ENCODE data around the gene FANCD2. TPM values are rescaled to one million over a fixed set of nuclear protein-coding genes. Genes with fewer than 3 reads are reported as not detected.
"Not testable (repeated sequence)": the region's sequence is repeated elsewhere in the genome, so short reads cannot be mapped to it uniquely, and the experiment has no call there.

Gene FANCD2
- total RNA-seq = 3.8 TPM

DNA sequence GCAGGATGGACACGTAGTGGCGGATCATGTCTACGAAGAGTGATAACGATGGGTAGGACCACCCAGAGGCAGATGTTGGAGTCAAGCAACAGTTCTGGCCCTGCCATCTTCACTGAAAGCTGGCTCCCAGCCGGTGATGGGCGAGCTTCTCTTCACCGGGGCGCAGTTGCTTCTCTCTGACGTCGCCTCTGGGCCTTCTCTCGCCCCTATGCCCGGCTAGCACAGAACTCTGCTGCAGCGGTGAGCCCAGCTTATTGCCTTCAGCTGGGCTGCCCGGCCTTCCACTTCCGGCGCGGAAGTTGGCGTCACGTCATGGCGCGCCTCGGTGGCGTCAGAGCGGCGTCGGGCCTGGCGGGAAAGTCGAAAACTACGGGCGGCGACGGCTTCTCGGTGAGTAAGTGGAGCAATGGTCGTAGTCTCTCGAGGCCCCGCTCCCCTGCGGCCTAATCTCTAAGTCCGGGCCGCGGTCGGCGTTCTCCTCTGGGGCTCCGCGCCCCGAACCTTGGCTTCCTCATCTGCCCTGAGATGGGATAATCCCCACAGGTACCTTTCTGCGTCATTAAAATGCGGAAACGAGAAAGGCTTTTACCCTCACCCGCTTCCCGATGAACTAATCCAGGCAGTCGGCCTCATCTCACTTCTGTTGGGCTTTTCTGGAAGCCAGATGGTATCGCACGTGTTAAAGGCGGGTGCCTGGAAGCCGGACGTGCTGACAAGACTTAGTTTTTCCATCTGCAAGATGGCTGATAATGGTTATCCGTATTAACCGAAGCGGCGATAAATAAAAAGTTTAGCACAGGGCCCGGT, at the start of gene FANCD2:
FANCD2 (plus strand) TSS at position 354 of the 807 bp plus-strand sequence. CDS start 2,221 bp downstream, outside the sequence.
- DNase-seq (ENCODE audit: low spot score) = peak; percentile 93
- peak; percentile 98 for ATAC-seq
- intact Hi-C loops (cut with DNase I) = no loop called here

DNA sequence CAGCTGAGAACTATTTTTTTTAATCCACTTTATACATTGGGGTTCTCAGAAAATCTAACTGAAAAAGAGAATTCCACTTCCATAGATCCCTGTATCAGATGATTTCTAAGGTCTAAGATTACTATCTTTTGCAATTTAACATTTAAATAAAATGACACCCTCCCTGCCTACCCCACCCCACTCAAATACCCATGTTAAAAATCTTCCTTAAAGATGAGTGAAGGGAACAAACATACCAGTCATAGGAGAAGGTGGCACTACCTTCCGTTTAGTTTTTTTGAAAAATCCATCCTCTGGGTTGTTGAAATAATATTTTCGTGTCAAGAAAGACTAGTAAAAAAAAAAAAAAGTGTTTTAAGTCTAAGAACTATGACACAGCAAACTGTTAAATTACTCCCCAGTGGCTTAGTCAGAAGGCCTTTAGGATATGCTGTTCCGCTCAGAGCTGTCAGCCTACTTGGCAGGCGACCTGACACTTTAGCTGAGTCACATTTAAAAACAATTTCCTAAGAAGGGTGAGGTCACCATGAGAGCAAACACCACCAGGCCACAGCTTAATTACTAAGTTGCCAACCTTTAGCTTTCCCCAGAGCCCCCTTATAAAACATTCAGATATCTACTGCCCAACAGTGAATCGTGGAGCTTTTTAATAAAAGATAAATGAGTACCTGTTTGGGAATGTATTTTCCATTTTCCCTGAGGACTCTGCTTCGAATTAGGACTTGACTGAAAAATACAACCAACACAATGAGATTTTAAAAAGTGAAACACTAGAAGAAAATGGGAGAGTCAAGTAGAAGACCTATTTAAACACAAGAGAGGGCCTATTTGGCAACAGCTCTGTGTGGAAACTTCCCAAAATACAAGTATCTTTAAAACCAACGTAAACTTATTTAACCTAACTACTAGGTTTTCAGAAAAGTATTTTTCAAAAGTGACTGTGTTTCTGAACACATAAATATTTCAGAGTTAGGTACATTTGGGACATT, 49.2 kb upstream of the FANCD2 start:
- intact Hi-C loops (cut with DNase I) = no loop called here
- DNase-seq (ENCODE audit: low spot score) = no peak
- ATAC-seq = peak; percentile 98

DNA sequence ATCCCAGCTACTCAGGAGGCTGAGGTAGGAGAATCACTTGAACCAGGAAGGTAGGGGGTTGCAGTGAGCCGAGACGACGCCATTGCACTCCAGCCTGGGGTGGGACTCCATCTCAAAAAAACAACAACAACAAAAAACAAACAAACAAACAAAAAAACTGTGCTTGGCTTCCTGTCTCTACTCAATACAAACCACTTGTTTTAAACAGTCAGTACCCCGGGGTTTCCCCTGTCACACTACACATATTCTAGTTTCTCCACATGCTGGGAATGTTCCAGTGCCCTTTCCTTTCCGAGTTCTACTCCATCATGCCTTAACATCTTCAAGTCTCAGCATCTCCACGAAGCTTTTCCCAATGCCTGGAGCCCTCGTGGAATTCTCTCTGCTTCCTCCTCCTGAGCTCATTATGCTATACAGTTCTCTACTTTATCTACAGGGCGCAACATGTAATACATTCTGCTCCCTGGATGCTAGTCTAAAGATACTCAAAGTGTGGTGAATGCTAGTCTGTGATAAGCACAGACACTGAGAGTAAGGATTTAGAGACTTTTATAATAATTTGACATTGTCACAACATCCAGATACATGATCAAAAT, 47.4 kb upstream of the FANCD2 start:
- ATAC-seq (no peak), DNase-seq (ENCODE audit: low spot score) (no peak)
- intact Hi-C loops (cut with DNase I) = no loop called here

DNA sequence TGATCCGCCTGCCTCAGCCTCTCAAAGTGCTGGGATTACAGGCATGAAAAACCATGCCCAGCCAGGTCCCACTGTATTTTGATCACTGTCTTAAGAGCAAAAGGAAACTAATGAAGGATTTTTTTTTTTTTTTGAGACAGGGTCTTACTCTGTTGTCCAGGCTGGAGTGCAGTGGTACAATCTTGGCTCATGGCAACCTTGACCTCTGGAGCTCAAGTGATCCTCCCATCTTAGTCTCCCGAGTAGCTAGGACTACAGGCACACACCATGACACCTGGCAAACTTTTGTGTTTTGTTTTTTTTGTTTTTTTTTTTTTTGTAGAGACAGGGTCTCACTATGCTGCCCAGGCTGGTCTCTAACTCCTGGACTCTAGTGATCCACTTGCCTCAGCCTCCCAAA, 46.0 kb upstream of the FANCD2 start:
- ATAC-seq (no peak), DNase-seq (ENCODE audit: low spot score) (no peak)
- intact Hi-C loops (cut with DNase I) = no loop called here

DNA sequence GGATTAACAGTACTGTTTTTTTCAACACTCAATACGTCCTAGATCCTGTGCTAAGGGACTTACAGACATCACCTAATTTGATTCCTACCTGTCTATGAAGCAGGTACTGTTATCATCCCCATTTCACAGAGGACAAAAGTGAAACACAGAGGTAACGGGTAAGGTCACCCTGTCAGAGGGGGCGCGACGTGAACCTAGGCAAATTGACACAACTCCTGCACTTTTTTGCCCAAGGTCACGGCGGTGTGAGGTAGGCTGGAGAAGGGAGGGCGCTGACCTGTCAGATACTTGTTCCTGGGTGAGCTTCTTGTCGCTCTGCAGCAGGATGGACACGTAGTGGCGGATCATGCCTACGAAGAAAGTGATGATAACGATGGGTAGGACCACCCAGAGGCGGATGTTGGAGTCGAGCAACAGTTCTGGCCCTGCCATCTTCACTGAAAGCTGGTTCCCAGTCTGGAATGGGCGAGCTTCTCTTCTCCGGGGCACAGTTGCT, 40.0 kb upstream of the FANCD2 start:
- ATAC-seq = peak; percentile 61
- intact Hi-C loops (cut with DNase I) = no loop called here

DNA sequence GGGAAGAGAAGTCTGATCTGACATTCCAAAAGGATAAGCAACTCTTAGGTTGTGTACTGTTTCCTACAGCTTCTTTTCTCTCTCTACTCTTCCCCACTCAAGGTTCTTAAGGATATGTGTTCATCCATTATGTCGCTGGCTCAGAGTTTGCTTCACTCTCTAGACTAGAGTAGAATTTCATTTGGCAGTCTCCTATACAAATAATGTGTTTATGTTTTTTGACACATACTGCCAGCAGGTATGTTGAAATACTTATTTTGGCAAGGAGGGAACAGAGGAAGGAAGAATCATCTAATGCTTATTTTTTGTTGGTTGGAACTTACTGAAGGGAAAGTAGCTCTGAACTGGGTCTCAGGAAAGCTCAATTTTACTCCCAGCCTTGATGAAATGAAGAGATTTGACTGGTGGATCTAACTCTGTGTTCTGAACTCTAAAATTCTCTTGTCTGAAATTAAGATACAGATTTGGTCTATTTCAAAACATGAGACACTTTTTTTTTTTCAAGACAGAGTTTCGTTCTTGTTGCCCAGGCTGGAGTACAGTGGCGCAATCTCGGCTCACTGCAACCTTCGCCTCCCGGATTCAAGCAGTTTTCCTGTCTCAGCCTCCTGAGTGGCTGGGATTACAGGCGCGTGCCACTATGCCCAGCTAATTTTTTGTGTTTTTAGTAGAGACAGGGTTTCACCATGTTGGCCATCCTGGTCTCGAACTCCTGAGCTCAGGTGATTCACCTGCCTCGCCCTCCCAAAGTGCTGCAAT, 32.0 kb upstream of the FANCD2 start:
- peak; percentile 13 for ATAC-seq
- DNase-seq (ENCODE audit: low spot score) = no peak
- intact Hi-C loops (cut with DNase I) = no loop called here

More for the DNA sequence above, 40.0 kb upstream of the FANCD2 start:
- DNase-seq (ENCODE audit: low spot score) = no peak

DNA sequence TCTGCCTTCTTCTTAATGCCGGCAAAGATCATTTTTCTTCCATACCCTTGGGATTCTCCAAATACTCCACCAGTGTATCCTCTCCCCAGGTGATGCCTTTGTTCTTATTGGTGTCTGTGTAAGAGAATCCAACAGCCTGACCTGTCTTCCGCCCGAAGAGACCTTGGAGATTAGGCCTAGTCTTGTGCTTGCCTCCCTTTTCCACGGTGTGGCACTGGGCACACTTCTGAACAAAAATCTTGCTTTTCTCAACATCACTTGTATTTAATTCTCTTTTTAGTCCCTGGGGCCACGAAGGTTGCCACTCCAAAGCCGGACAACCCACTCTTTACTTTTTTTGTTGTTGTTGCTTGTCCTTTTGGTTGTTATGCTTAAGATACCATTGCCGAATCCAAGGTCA, 25.6 kb upstream of the FANCD2 start:
- ATAC-seq (no peak), DNase-seq (ENCODE audit: low spot score) (no peak)
- intact Hi-C loops (cut with DNase I) = no loop called here

DNA sequence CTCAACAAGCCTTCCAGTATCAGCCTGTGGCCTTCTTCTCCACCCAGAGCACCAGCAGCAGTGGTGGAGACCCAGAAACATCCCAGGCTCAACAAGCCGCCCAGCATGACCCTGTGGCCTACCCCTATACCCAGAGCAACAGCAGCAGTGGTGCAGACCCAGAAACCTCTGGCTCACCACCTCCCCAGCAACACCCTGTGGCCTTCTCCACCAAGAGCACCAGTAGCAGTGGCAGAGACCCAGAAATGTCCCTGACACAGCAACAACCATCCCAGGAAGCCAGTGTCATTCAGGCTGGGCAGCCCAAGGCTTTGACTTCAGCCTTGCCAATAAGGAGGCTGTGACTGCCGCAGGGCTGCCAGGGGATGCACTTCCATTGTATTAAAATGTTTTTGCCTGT, 23.3 kb upstream of the FANCD2 start:
- DNase-seq (ENCODE audit: low spot score) (no peak), ATAC-seq (no peak)
- intact Hi-C loops (cut with DNase I) = no loop called here

DNA sequence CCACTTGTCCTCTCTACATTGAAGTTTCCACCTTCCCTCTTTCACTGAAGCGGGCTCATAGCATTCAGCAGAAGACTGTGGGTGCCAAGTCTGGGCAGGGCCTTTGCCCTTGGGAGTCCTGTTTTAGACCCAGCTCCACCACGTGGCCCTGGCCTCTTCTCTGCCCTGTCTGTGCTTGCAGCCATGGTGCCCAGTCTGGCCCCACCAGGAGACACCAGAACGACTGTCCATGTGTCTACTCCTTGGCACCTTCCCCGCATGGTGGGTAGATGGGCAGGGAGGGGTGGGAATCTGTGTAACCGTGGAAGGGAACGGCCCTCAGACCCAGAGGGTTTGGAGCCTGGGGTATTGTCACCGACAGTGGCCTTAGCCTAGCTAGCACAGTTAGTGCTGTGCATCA, 21.7 kb upstream of the FANCD2 start:
- ATAC-seq = no peak
- DNase-seq (ENCODE audit: low spot score) = no peak
- intact Hi-C loops (cut with DNase I) = no loop called here

DNA sequence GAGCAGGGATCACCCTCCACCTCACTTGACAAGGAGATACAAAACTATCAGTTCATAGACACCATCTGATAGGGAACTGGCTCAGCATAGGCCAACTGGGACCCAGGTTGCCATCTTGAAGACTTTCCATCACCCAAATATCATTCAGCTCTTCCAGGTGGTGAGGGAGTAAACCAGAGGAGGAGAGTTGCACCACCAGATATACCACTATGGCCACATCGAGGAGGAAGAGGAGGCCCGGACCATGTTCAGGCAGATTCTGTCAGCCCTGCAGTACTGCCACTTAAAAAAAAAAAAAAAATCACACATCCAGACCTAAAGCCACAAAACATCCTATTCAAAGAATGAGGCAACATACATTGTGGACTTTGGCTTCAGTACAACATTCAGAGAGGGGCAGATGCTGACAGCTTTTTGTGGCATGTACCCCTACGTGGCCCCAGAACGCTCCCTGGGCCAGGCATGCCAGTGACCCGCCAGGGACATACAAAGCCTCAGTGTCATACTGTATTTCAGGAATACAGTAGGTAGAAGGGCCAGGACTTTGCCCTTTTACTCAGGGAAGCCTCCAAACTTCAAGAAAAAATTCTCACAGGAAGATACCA, 21.2 kb upstream of the FANCD2 start:
- intact Hi-C loops (cut with DNase I) = no loop called here
- ATAC-seq = no peak
- no peak for DNase-seq (ENCODE audit: low spot score)

DNA sequence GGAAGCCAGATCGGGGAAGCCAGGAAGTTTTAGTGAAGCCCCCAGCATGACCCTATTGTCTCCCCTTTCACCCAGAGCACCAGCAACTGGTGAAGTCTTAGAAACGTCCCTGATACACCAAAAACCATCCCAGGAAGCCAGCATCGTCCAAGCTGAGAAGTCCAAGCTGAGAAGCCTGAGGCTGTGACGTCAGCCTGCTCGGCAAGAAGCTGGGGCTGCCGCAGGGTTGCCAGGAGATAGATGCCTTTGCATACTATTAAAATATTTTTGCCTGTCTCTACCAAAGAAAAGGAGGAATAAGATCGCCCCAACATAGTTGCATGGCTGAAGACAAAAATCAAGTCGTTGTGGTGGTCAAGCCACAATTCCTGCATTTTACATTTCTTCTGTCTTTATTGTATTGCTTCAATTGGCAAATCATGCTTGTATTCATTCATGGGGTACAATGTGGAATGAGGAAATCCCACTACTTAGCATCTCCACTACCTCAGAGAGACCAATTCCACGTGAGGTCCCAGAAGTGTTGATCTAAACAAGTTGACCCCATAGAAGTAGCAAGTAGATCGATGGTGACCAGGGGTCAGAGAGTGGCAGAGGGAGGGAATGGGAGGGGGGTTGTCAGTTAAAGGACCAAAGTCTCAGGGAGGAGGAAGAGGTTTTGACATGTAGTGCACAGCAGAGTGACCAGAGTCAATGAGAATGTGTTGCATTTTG, 20.0 kb upstream of the FANCD2 start:
- no peak for DNase-seq (ENCODE audit: low spot score)
- no peak for ATAC-seq
- intact Hi-C loops (cut with DNase I) = no loop called here

DNA sequence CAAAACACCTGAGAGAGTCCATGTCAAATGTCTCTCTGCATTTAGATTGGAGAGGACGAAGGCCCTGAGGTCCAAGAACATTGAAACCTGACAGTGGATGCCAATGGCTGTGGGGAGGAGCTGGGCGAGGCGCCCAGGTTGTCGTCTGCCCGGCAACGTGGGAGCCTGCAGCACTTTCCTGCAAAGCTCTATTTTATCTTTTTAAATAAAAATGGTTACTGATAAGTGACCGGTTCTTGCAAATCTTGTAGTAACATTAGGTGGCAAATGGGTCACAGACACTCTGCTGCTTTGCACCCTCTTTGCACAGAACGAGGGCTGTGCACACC, 19.5 kb upstream of the FANCD2 start:
- intact Hi-C loops (cut with DNase I) = no loop called here
- DNase-seq (ENCODE audit: low spot score) (no peak), ATAC-seq (no peak)

DNA sequence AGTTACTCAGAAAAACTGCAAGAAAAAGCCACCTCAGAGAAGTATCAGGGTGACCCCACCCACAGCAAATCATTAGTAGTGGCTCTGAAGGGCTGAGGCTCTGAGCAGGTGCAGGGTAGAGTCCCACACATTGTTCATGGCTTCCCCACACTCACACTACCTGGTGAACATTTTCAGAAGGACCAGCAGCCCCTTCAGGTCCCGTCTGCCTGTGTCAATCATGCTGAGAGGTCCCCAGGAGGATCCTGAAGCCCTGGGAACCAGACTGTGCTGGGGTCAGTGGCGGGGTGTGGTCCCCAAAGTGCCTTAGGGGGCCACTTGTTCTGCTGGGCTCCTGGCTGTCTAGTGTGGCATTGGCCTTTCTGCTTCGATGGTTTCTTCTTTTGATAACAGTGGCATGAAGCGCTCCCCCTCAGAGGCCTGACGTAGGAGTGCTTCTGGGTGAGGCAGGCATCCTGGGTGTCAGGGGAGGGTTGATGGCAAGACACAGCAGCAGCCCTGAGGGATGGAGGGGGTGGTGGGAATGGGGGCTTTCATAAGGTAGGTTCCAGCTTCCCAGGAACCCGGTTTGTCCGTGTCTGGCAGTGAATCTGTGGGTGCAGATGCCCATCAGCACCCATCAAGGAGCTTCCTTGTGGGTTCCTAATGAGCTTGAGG, 19.0 kb upstream of the FANCD2 start:
- DNase-seq (ENCODE audit: low spot score) = no peak
- intact Hi-C loops (cut with DNase I) = no loop called here
- no peak for ATAC-seq

DNA sequence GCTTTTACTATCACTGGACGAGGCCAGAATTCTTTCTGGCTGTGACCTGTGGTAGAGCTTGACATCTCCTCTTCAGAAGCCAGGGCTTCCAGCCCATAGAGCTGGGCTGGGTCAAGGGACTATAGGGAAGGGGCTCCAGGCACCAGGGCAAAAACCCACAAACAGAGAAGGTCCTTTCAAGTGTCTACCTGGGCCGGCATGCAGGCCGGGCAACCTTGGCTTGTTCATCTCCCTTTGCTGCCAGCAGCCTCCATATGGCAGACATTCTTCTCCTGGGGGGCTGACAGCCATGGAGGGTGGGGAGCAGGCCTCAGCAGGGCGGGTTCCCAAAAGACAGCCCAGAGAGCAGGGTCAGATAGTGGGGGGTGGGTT, 18.0 kb upstream of the FANCD2 start:
- DNase-seq (ENCODE audit: low spot score); intact Hi-C loops (cut with DNase I); ATAC-seq: not testable (repeated sequence)

DNA sequence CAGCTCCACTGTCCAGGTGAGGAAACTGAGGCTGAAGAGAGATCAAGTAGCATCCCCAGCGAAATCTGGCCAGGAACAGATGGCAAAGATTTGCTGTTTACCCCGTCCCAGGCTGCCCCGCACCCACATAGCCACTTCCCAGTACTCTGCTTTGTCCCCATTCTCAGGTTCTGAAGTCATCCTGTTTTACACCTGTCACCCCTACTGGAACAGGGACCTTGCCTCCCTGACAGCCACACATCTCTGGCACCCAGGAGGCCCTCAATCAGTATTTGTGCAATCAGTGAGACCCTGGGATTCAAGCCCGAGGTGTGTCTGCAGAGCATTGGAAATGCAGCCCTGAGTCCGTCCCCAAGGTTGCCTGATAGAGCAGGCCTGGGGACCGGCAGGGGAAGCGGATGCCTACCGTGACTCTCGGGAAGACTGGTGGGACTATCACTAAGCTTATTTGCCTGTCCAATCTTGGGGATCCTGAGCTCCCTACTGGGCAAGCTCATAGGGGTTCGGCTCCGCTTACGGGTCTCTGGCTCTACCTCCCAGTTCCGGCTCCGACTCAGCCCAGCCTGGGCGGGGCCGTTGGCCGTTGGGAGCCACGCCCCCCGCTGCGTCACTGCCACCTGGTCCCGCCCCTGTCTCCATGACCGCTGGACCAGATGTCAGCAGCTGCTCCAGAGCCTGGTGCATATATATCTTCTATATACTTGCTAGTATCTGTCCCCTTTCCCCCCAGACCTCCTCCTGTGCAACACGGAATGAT, 17.5 kb upstream of the FANCD2 start:
- peak; percentile 87 for ATAC-seq
- peak; percentile 93 for DNase-seq (ENCODE audit: low spot score)
- intact Hi-C loops (cut with DNase I) = no loop called here

DNA sequence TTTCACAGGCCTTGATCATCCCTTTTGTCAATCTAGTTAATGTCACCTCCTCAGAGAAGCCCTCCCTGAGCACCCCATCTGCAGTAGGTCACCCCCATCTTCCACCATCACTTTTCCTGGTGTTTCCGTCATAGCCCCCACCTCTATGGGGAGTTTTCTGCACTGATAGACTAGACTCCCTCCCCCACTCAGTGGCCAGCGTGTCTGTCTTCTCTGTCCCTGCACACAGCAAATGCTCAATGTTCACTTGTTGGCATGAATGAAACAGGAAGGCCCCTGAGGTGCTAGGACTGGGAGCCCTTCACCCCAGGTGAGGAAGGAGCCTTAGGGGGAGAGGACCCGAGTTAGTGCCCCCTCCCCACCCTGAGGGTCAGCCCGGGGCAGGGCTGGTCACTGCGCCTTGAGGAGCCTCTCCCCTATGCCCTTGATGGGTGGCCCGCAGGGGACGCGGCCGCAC, 15.8 kb upstream of the FANCD2 start:
- DNase-seq (ENCODE audit: low spot score) (no peak), ATAC-seq (no peak)
- intact Hi-C loops (cut with DNase I) = no loop called here
